WTC11 (cell line): ENCODE data around the gene CCNYL1. TPM values are rescaled to one million over a fixed set of nuclear protein-coding genes. Genes with fewer than 3 reads are reported as not detected.
"Not testable (repeated sequence)": the region's sequence is repeated elsewhere in the genome, so short reads cannot be mapped to it uniquely, and the experiment has no call there.

Source experiments
- ATAC-seq: fragments of 200-7000 bp; cut with Tn5 transposase; 2 replicates; pipeline ENCODE4 v1.10.0; 2021; ENCODE audit warnings: mild to moderate bottlenecking, moderate library complexity
- CTCF ChIA-PET: fragments of 300-600 bp; sonication (Branson Sonifier 250); formaldehyde crosslinking; loops from one replicate; lab custom pipeline; 2021; ENCODE audit warnings: antibody characterized with exemption; lab: Charles Lee
- POLR2A ChIA-PET: fragments of 350-600 bp; sonication (Branson Sonifier 250); formaldehyde crosslinking; loops from one replicate; lab custom pipeline; 2021; ENCODE audit warnings: antibody characterized with exemption; lab: Charles Lee
- DNase-seq: peaks from one replicate; pipeline ENCODE4 v3.0.0; 2021; ENCODE audit warnings: low spot score
- H3K27ac Mint-ChIP-seq: 2 replicates; pipeline ENCODE4 v1.8.0; 2021; ENCODE audit warnings: mixed read lengths
- H3K27me3 Mint-ChIP-seq: 2 replicates; pipeline ENCODE4 v1.8.0; 2021; ENCODE audit warnings: low read depth, mild to moderate bottlenecking, moderate library complexity, mixed read lengths
- H3K36me3 Mint-ChIP-seq: 2 replicates; pipeline ENCODE4 v1.8.0; 2021; ENCODE audit warnings: mixed read lengths
- H3K4me1 Mint-ChIP-seq: 2 replicates; pipeline ENCODE4 v1.8.0; 2022; ENCODE audit warnings: mixed read lengths
- H3K4me3 Mint-ChIP-seq: 2 replicates; pipeline ENCODE4 v1.8.0; 2021; ENCODE audit warnings: mild to moderate bottlenecking, moderate library complexity, mixed read lengths
- H3K9me3 Mint-ChIP-seq: 2 replicates; pipeline ENCODE4 v1.8.0; 2021; ENCODE audit warnings: mixed read lengths
- ESRRA ChIP-seq: sonication (generic); formaldehyde crosslinking; IDR thresholded peaks from 2 replicates; pipeline ENCODE4 v1.8.1; 2022; ENCODE audit warnings: mild to moderate bottlenecking, missing genetic modification reagents, borderline replicate concordance
- GABPB1 ChIP-seq: sonication (generic); formaldehyde crosslinking; IDR thresholded peaks from 2 replicates; pipeline ENCODE4 v1.8.1; 2023; ENCODE audit warnings: mild to moderate bottlenecking, missing genetic modification reagents
- GRHL2 ChIP-seq: fragments of 250-450 bp; sonication (Bioruptor Pico); IDR thresholded peaks from 2 replicates; pipeline ENCODE4 v1.8.0; 2022; ENCODE audit warnings: mild to moderate bottlenecking, moderate library complexity; ENCODE audit not compliant: insufficient replicate concordance, severe bottlenecking
- HMGA2 ChIP-seq: fragments of 250-450 bp; sonication (Bioruptor Pico); IDR thresholded peaks from 2 replicates; pipeline ENCODE4 v1.4.0; 2021; ENCODE audit warnings: mild to moderate bottlenecking, moderate library complexity
- IRF2 ChIP-seq: sonication (generic); formaldehyde crosslinking; IDR thresholded peaks from 2 replicates; pipeline ENCODE4 v1.8.0; 2022; ENCODE audit warnings: low read depth, missing genetic modification reagents, borderline replicate concordance
- JUN ChIP-seq: sonication (generic); formaldehyde crosslinking; IDR thresholded peaks from 2 replicates; pipeline ENCODE4 v1.8.0; 2023; ENCODE audit warnings: mild to moderate bottlenecking, missing genetic modification reagents
- KAT7 ChIP-seq: sonication (generic); formaldehyde crosslinking; IDR thresholded peaks from 2 replicates; pipeline ENCODE4 v1.8.1; 2023; ENCODE audit warnings: missing genetic modification reagents, mild to moderate bottlenecking, borderline replicate concordance
- MYBL2 ChIP-seq: sonication (generic); formaldehyde crosslinking; IDR thresholded peaks from 2 replicates; pipeline ENCODE4 v1.8.1; 2023; ENCODE audit warnings: mild to moderate bottlenecking, moderate library complexity, missing genetic modification reagents
- NFE2L1 ChIP-seq: sonication (generic); formaldehyde crosslinking; IDR thresholded peaks from 2 replicates; pipeline ENCODE4 v1.8.1; 2023; ENCODE audit warnings: missing genetic modification reagents
- PRRX2 ChIP-seq: fragments of 250-450 bp; sonication (Bioruptor Pico); IDR thresholded peaks from 2 replicates; pipeline ENCODE4 v1.8.0; 2021; ENCODE audit warnings: mild to moderate bottlenecking
- RELA ChIP-seq: sonication (generic); formaldehyde crosslinking; IDR thresholded peaks from 2 replicates; pipeline ENCODE4 v1.8.1; 2022; ENCODE audit warnings: missing genetic modification reagents, mild to moderate bottlenecking, borderline replicate concordance
- TEAD4 ChIP-seq: sonication (generic); formaldehyde crosslinking; IDR thresholded peaks from 2 replicates; pipeline ENCODE4 v1.8.0; 2022; ENCODE audit warnings: mild to moderate bottlenecking, missing genetic modification reagents
- ZNF121 ChIP-seq: sonication (generic); formaldehyde crosslinking; IDR thresholded peaks from 2 replicates; pipeline ENCODE4 v1.8.0; 2023; ENCODE audit warnings: missing genetic modification reagents
- ZNF423 ChIP-seq: fragments of 250-450 bp; sonication (Bioruptor Pico); IDR thresholded peaks from 2 replicates; pipeline ENCODE4 v2.1.2; 2022; ENCODE audit warnings: mild to moderate bottlenecking, moderate library complexity
- ZNF671 ChIP-seq: fragments of 250-450 bp; sonication (Bioruptor Pico); IDR thresholded peaks from 2 replicates; pipeline ENCODE4 v1.8.0; 2021; ENCODE audit warnings: mild to moderate bottlenecking
- total RNA-seq: library from RNA; stranded (reverse); gene quantifications from 3 replicates; pipeline ENCODE4 v1.2.3, GENCODE V29; 2021
- TF ChIP-seq, protein P1 (sequence below): sonication (generic); formaldehyde crosslinking; IDR thresholded peaks from 2 replicates; pipeline ENCODE4 v1.8.1; 2022; ENCODE audit warnings: mild to moderate bottlenecking, missing genetic modification reagents, moderate library complexity, borderline replicate concordance
- TF ChIP-seq, protein P2 (sequence below): sonication (generic); formaldehyde crosslinking; IDR thresholded peaks from 2 replicates; pipeline ENCODE4 v1.8.0; 2022; ENCODE audit warnings: mild to moderate bottlenecking, missing genetic modification reagents
- TF ChIP-seq, protein P3 (sequence below): sonication (generic); formaldehyde crosslinking; IDR thresholded peaks from 2 replicates; pipeline ENCODE4 v1.8.0; 2022; ENCODE audit warnings: mild to moderate bottlenecking, missing genetic modification reagents
- TF ChIP-seq, protein P4 (sequence below): sonication (generic); formaldehyde crosslinking; IDR thresholded peaks from 2 replicates; pipeline ENCODE4 v1.8.1; 2022; ENCODE audit warnings: low read depth, missing genetic modification reagents, borderline replicate concordance
- TF ChIP-seq, protein P5 (sequence below): fragments of 250-450 bp; sonication (Bioruptor Pico); IDR thresholded peaks from 2 replicates; pipeline ENCODE4 v2.1.2; 2022; ENCODE audit warnings: mild to moderate bottlenecking, moderate library complexity

Gene CCNYL1
- total RNA-seq, 1 experiment from 2014 or later = 31.6 TPM

DNA sequence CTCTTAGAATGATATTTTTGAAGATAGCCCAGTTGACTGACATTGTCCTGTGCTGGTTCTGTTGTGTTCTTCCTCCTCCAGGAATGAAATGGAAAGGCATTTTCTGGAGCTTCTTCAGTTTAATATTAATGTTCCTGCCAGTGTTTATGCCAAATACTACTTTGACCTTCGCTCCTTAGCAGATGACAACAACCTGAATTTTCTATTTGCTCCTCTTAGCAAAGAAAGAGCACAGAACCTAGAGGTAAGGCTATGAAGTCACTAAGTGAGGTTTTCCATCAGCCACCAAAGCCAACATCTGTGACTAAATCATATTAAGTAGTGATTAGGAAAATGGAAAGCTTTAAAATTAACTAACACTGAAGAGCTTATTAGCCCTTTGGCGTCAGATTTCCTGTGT is 39.4 kb downstream of the CCNYL1 start:
- ChIA-PET CTCF (interaction anchor here (0.7 to 3.8 kb wide), 3 partner anchors 262 to 321 kb away, joined by 3 to 54 read pairs (median 4); no protein-coding TSS in a partner anchor), POLR2A (no interaction called here)
- peaks cover 36% of the 10 kb centered on the region for H3K36me3 Mint-ChIP-seq
- peaks cover 25% of the 10 kb centered on the region for H3K4me1 Mint-ChIP-seq
- no peak overlapping the region for H3K27ac Mint-ChIP-seq
- H3K4me3 Mint-ChIP-seq = no peak overlapping the region
- H3K9me3 Mint-ChIP-seq = no peaks in the 10 kb centered on the region
- ATAC-seq (no peak), DNase-seq (no peak)
- no peaks in the 10 kb centered on the region for H3K27me3 Mint-ChIP-seq
- TF ChIP-seq, protein P1, sequence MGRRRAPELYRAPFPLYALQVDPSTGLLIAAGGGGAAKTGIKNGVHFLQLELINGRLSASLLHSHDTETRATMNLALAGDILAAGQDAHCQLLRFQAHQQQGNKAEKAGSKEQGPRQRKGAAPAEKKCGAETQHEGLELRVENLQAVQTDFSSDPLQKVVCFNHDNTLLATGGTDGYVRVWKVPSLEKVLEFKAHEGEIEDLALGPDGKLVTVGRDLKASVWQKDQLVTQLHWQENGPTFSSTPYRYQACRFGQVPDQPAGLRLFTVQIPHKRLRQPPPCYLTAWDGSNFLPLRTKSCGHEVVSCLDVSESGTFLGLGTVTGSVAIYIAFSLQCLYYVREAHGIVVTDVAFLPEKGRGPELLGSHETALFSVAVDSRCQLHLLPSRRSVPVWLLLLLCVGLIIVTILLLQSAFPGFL (CRISPR knock-in tag) = no peak
- TF ChIP-seq TEAD4 = no peak

DNA sequence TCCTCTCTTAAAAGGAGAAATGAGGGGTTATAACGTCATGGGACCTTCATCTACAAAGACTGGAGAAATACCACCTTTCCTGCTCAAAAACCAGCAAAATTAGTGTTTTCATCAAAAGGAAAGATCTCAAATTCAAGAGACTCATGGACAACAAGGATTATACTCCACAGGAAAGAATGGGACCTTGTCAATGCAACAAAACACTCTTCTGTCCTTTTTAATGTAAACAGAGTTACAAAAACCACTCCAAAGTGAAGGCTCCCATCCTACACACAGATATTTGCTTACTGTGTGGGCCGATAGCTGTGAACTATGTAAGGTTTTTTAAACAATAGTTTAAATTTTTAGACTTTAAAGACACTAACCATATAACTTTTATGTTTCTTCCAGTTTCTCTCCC is 42.2 kb downstream of the CCNYL1 start:
- ATAC-seq, H3K27ac Mint-ChIP-seq, H3K27me3 Mint-ChIP-seq, POLR2A ChIA-PET, H3K9me3 Mint-ChIP-seq, H3K4me3 Mint-ChIP-seq, DNase-seq: not testable (repeated sequence)
- CTCF ChIA-PET = interaction anchor here (0.8 to 1.1 kb wide), 2 partner anchors 13 to 287 kb away, joined by 3 read pairs; no protein-coding TSS in a partner anchor
- Mint-ChIP-seq H3K4me1 (peaks cover 21% of the 10 kb centered on the region), H3K36me3 (peaks cover 34% of the 10 kb centered on the region)

DNA sequence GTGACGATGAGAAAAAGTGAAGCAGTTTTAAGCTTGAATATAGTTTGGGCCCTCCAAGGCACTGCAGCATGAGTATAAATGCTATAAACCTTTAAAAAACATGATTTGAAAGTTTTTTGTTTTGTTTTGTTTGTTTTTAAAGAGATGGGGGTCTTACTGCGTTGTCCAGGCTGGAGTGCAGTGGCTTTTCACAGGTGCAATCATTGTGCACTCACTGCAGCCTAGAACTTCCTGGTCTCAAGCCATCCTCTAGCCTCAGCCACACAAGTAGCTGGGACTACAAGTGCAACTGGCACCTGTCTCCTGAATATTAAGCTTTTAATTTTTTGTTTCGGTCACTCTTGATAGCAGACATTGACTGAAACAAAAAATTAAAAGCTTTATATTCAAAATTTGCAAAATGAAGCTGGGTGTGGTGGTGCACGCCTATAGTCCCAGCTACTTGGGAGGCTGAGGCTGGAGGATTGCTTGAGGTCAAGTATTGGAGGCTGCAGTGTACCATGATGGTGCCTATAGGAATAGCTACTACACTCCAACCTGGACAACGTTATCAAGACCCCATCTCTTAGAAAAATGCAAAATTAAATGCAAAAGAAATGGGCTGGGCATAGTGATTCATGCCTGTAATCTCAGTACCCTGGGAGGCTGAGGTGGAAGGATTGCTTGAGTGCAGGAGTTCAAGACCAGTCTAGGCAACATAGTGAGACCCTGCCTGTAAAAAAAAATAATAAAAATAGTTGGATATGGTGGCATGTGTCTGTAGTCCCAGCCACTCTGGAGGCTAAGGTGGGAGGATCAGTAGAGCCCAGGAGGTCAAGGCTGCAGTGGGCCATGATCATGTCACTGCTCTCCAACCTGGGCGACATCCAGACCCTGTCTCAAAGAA is 43.3 kb downstream of the CCNYL1 start:
- TF ChIP-seq ZNF121 (CRISPR knock-in tag) (peak; percentile 38; the same call in 1 of the 2 replicates), GRHL2 (CRISPR knock-in tag) (no peak)
- Mint-ChIP-seq H3K4me3 (no peak overlapping the region), H3K36me3 (peaks cover 39% of the 10 kb centered on the region), H3K27me3 (no peaks in the 10 kb centered on the region), H3K4me1 (peaks cover 18% of the 10 kb centered on the region), H3K27ac (no peak overlapping the region), H3K9me3 (no peaks in the 10 kb centered on the region)
- ChIA-PET POLR2A (no interaction called here), CTCF (interaction anchor here (1.1 kb wide), 1 partner anchor 286 kb away, joined by 3 read pairs; no protein-coding TSS in a partner anchor)
- ATAC-seq (no peak), DNase-seq (no peak)

DNA sequence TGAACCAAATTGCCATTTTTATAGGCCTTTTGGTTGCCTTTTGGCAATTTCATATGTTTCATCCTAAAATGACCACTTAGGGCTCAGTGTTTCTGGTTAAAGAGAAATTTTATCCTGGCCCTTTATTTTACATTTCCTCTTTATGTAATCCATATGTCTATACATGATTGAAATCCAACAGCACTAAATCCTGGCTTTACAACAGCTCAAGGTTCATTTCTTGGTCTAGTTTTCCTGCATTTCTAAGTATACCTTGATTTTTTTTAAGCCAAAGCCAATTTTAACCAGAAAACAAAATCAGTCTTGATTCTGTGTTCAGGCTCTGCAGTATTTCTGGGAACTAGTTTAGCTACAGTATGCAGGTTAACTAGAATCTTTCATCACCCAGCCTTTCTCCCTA is 46.6 kb downstream of the CCNYL1 start:
- H3K4me3 Mint-ChIP-seq = no peak overlapping the region
- TF ChIP-seq ZNF423 (CRISPR knock-in tag) (no peak), MYBL2 (CRISPR knock-in tag) (no peak), NFE2L1 (CRISPR knock-in tag) (no peak), HMGA2 (CRISPR knock-in tag) (no peak), GRHL2 (CRISPR knock-in tag) (no peak), JUN (CRISPR knock-in tag) (no peak), GABPB1 (no peak), RELA (CRISPR knock-in tag) (no peak), ESRRA (no peak), IRF2 (CRISPR knock-in tag) (no peak), KAT7 (CRISPR knock-in tag) (no peak), ZNF671 (no peak), PRRX2 (CRISPR knock-in tag) (no peak)
- TF ChIP-seq, protein P2, sequence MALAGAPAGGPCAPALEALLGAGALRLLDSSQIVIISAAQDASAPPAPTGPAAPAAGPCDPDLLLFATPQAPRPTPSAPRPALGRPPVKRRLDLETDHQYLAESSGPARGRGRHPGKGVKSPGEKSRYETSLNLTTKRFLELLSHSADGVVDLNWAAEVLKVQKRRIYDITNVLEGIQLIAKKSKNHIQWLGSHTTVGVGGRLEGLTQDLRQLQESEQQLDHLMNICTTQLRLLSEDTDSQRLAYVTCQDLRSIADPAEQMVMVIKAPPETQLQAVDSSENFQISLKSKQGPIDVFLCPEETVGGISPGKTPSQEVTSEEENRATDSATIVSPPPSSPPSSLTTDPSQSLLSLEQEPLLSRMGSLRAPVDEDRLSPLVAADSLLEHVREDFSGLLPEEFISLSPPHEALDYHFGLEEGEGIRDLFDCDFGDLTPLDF (CRISPR knock-in tag) = no peak
- TF ChIP-seq, protein P3, sequence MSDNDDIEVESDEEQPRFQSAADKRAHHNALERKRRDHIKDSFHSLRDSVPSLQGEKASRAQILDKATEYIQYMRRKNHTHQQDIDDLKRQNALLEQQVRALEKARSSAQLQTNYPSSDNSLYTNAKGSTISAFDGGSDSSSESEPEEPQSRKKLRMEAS = no peak
- TF ChIP-seq, protein P4, sequence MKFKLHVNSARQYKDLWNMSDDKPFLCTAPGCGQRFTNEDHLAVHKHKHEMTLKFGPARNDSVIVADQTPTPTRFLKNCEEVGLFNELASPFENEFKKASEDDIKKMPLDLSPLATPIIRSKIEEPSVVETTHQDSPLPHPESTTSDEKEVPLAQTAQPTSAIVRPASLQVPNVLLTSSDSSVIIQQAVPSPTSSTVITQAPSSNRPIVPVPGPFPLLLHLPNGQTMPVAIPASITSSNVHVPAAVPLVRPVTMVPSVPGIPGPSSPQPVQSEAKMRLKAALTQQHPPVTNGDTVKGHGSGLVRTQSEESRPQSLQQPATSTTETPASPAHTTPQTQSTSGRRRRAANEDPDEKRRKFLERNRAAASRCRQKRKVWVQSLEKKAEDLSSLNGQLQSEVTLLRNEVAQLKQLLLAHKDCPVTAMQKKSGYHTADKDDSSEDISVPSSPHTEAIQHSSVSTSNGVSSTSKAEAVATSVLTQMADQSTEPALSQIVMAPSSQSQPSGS (CRISPR knock-in tag) = no peak
- TF ChIP-seq, protein P5, sequence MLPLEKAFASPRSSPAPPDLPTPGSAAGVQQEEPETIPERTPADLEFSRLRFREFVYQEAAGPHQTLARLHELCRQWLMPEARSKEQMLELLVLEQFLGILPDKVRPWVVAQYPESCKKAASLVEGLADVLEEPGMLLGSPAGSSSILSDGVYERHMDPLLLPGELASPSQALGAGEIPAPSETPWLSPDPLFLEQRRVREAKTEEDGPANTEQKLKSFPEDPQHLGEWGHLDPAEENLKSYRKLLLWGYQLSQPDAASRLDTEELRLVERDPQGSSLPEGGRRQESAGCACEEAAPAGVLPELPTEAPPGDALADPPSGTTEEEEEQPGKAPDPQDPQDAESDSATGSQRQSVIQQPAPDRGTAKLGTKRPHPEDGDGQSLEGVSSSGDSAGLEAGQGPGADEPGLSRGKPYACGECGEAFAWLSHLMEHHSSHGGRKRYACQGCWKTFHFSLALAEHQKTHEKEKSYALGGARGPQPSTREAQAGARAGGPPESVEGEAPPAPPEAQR (CRISPR knock-in tag) = no peak
- TF ChIP-seq, all 79 proteins: peak for 0
- peaks cover 51% of the 10 kb centered on the region for H3K36me3 Mint-ChIP-seq
- no peaks in the 10 kb centered on the region for H3K27me3 Mint-ChIP-seq
- no peaks in the 10 kb centered on the region for H3K9me3 Mint-ChIP-seq
- ChIA-PET CTCF (interaction anchor here (2.0 kb wide), 1 partner anchor 282 kb away, joined by 9 read pairs; no protein-coding TSS in a partner anchor), POLR2A (interaction anchor here (0.6 to 0.8 kb wide), 3 partner anchors 11 to 79 kb away, joined by 3 to 5 read pairs (median 5); partner anchors contain the start of gene FZD5)
- ATAC-seq (no peak), DNase-seq (no peak)
- peaks cover 37% of the 10 kb centered on the region for H3K4me1 Mint-ChIP-seq
- peak overlapping the region; percentile 44; the same call in 1 of the 2 replicates for H3K27ac Mint-ChIP-seq
